H1 (cell line): ENCODE data around the gene UNC79.

Experiments
- ASH2L ChIP-seq: fragments of 200-600, 300-600 bp; sonication (generic); IDR thresholded peaks from one replicate; pipeline ENCODE4 v1.7.1; 2017; ENCODE audit warnings: low read length
- CEBPB ChIP-seq: IDR thresholded peaks from 2 replicates; pipeline ENCODE4 v1.6.1; 2012; ENCODE audit warnings: low read depth, low read length
- HDAC2 ChIP-seq, 2 experiments: fragments of 300-600 bp in 1 of 2; sonication (generic) in 1 of 2; IDR thresholded peaks; 2 replicates each; pipeline ENCODE4 v1.6.1; 2011 to 2012; ENCODE audit warnings: low read depth in 2 of 2, low read length in 2 of 2, mild to moderate bottlenecking in 2 of 2, moderate library complexity in 2 of 2, borderline replicate concordance in 1 of 2, inconsistent platforms in 1 of 2
- POLR2A ChIP-seq, 2 experiments: IDR thresholded peaks; 1 replicate in 1 of 2; 2 replicates in 1 of 2; pipeline ENCODE4 v1.6.1; 2011; ENCODE audit warnings: low read depth in 2 of 2, low read length in 2 of 2, mild to moderate bottlenecking in 2 of 2; ENCODE audit errors: control extremely low read depth in 1 of 2
- RXRA ChIP-seq: IDR thresholded peaks from 2 replicates; pipeline ENCODE4 v1.6.1; 2011; ENCODE audit warnings: low read depth, mild to moderate bottlenecking, low read length, moderate library complexity; ENCODE audit not compliant: insufficient read depth
- SP4 ChIP-seq: IDR thresholded peaks from 2 replicates; pipeline ENCODE4 v1.6.1; 2012; ENCODE audit warnings: low read length, inconsistent platforms
- SRF ChIP-seq: IDR thresholded peaks from 2 replicates; pipeline ENCODE4 v1.6.1; 2011; ENCODE audit warnings: mild to moderate bottlenecking, low read depth, low read length, moderate library complexity
- USF2 ChIP-seq: IDR thresholded peaks from 2 replicates; pipeline ENCODE4 v1.6.1; 2011; ENCODE audit warnings: low read length, improper control_type of control experiment
- YY1 ChIP-seq: IDR thresholded peaks from 2 replicates; pipeline ENCODE4 v1.6.1; 2011; ENCODE audit warnings: low read depth, mild to moderate bottlenecking, low read length
- TF ChIP-seq, protein P1 (sequence below), 3 experiments: IDR thresholded peaks; 1 replicate in 2 of 3; 2 replicates in 1 of 3; pipeline versions ENCODE4 v1.5.1 to v1.6.1; 2011; ENCODE audit warnings: low read length in 3 of 3, mild to moderate bottlenecking in 3 of 3, inconsistent platforms in 2 of 3, low read depth in 1 of 3, moderate library complexity in 1 of 3; ENCODE audit not compliant: insufficient read depth in 1 of 3; ENCODE audit errors: control extremely low read depth in 1 of 3

GRCh38 chr14:93735206-93735605 lies 304.5 kb downstream of the UNC79 start:
- no peak for TF ChIP-seq USF2
- TF ChIP-seq HDAC2 (IDR thresholded peaks at IDR 0.05; ENCODE audit: borderline replicate concordance in 1 of 2, low read depth in 2 of 2, low read length in 2 of 2) = no peak
- TF ChIP-seq ASH2L = no peak
- no peak for TF ChIP-seq YY1
- no peak for TF ChIP-seq SP4
- no peak for TF ChIP-seq POLR2A (IDR thresholded peaks at IDR 0.05; ENCODE audit: control extremely low read depth in 1 of 2, low read depth in 2 of 2, low read length in 2 of 2)
- no peak for TF ChIP-seq CEBPB
- TF ChIP-seq RXRA = no peak
- TF ChIP-seq, protein P1, sequence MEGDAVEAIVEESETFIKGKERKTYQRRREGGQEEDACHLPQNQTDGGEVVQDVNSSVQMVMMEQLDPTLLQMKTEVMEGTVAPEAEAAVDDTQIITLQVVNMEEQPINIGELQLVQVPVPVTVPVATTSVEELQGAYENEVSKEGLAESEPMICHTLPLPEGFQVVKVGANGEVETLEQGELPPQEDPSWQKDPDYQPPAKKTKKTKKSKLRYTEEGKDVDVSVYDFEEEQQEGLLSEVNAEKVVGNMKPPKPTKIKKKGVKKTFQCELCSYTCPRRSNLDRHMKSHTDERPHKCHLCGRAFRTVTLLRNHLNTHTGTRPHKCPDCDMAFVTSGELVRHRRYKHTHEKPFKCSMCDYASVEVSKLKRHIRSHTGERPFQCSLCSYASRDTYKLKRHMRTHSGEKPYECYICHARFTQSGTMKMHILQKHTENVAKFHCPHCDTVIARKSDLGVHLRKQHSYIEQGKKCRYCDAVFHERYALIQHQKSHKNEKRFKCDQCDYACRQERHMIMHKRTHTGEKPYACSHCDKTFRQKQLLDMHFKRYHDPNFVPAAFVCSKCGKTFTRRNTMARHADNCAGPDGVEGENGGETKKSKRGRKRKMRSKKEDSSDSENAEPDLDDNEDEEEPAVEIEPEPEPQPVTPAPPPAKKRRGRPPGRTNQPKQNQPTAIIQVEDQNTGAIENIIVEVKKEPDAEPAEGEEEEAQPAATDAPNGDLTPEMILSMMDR (IDR thresholded peaks at IDR 0.05; ENCODE audit: control extremely low read depth in 1 of 3, insufficient read depth in 1 of 3, low read depth in 1 of 3, low read length in 3 of 3) = no peak
- no peak for TF ChIP-seq SRF
